ENCODE results near the gene PCDHGB3. TPM values are rescaled to one million over a fixed set of nuclear protein-coding genes. Genes with fewer than 3 reads are reported as not detected.
"Not testable (repeated sequence)": the region's sequence is repeated elsewhere in the genome, so short reads cannot be mapped to it uniquely, and the experiment has no call there.

The PCDHGB3 gene
- total RNA-seq, 2 experiments from 2014 or later, result 5.8 to 6.3 TPM

GRCh38 chr5:141345327-141345726 is 24.7 kb upstream of the PCDHGB3 start:
- CTCF ChIA-PET (ENCODE audit: unreplicated experiment), result no interaction called here
- Histone ChIP-seq H3K9me2 (ENCODE audit: insufficient read depth, low read length) (no peaks in the 10 kb centered on the region), H2AFZ (ENCODE audit: low read length) (no peak overlapping the region), H3K4me1 (ENCODE audit: insufficient read depth, low read length, poor library complexity, severe bottlenecking) (no peaks in the 10 kb centered on the region), H4K20me1 (ENCODE audit: insufficient read depth, low read length) (no peaks in the 10 kb centered on the region), H3K79me2 (ENCODE audit: insufficient read depth, low read depth, low read length) (no peaks in the 10 kb centered on the region), H3K36me3 (ENCODE audit: insufficient read depth, low read length) (no peaks in the 10 kb centered on the region), H3K27ac (ENCODE audit: low read depth, low read length, poor library complexity, severe bottlenecking) (no peak overlapping the region), H3K4me2 (ENCODE audit: low read length) (no peak overlapping the region), H3K4me3 (ENCODE audit: low read depth, low read length, poor library complexity, severe bottlenecking) (no peak overlapping the region), H3K9me3 (ENCODE audit: low read length) (no peaks in the 10 kb centered on the region)
- intact Hi-C loops (cut with micrococcal nuclease; ENCODE audit: unreplicated experiment), result no loop called here
- POLR2A ChIA-PET, result no interaction called here
- no TSS peak for BruUV-seq (replicated peaks)
- DNase-seq (ENCODE audit: low spot score), result no peak
- no peak for TF ChIP-seq EZH2phosphoT487 (IDR thresholded peaks at IDR 0.05; ENCODE audit: borderline replicate concordance, low read depth, low read length)
- peak; percentile 53 for TF ChIP-seq CTCF (conservative IDR thresholded peaks at IDR 0.05; ENCODE audit: low read length)

- H3K4me3 ChIP-seq (ENCODE audit: low read depth, low read length, poor library complexity, severe bottlenecking); CTCF ChIA-PET (ENCODE audit: unreplicated experiment); H3K36me3 ChIP-seq (ENCODE audit: insufficient read depth, low read length); H3K9me2 ChIP-seq (ENCODE audit: insufficient read depth, low read length); H3K9me3 ChIP-seq (ENCODE audit: low read length); H4K20me1 ChIP-seq (ENCODE audit: insufficient read depth, low read length); H3K79me2 ChIP-seq (ENCODE audit: insufficient read depth, low read depth, low read length); H2AFZ ChIP-seq (ENCODE audit: low read length); H3K4me1 ChIP-seq (ENCODE audit: insufficient read depth, low read length, poor library complexity, severe bottlenecking); H3K27ac ChIP-seq (ENCODE audit: low read depth, low read length, poor library complexity, severe bottlenecking); DNase-seq (ENCODE audit: low spot score); intact Hi-C loops (cut with micrococcal nuclease; ENCODE audit: unreplicated experiment); H3K4me2 ChIP-seq (ENCODE audit: low read length); BruUV-seq (replicated peaks): not testable (repeated sequence)
- POLR2A ChIA-PET, result interaction anchor here (2.0 kb wide), 1 partner anchor 26 kb away, joined by 8 read pairs; no protein-coding TSS in a partner anchor
Observed at GRCh38 chr5:141346017-141346416, 24.0 kb upstream of the PCDHGB3 start.

- ChIA-PET POLR2A (interaction anchor here (0.8 to 1.2 kb wide), 5 partner anchors 20 to 63 kb away, joined by 3 read pairs; partner anchors contain the start of genes PCDHGA1 and PCDHGA10), CTCF (ENCODE audit: unreplicated experiment) (interaction anchor here (1.2 kb wide), 1 partner anchor 33 kb away, joined by 5 read pairs; no protein-coding TSS in a partner anchor)
- intact Hi-C loops (cut with micrococcal nuclease; ENCODE audit: unreplicated experiment), result loop anchor here (10.0 kb wide), 1 partner anchor 155 kb away; the partner anchor contains the start of genes PCDHB10 and PCDHB11
- H3K9me2 ChIP-seq (ENCODE audit: insufficient read depth, low read length), result no peaks in the 10 kb centered on the region
- TSS peak; percentile 66 for BruUV-seq (replicated peaks)
- no peak within 1 kb of the TSS for H3K27ac ChIP-seq (ENCODE audit: low read depth, low read length, poor library complexity, severe bottlenecking)
- DNase-seq (ENCODE audit: low spot score), result peak; percentile 79
- no peaks in the 10 kb centered on the region for H3K36me3 ChIP-seq (ENCODE audit: insufficient read depth, low read length)
- H4K20me1 ChIP-seq (ENCODE audit: insufficient read depth, low read length), result no peaks in the 10 kb centered on the region
- H3K4me3 ChIP-seq (ENCODE audit: low read depth, low read length, poor library complexity, severe bottlenecking), result peak within 1 kb of the TSS; percentile 54
- TF ChIP-seq EZH2phosphoT487 (IDR thresholded peaks at IDR 0.05; ENCODE audit: borderline replicate concordance, low read depth, low read length), result no peak
- TF ChIP-seq CTCF (conservative IDR thresholded peaks at IDR 0.05; ENCODE audit: low read length), result peak; percentile 88
- peak within 1 kb of the TSS; percentile 80 for H2AFZ ChIP-seq (ENCODE audit: low read length)
- no peaks in the 10 kb centered on the region for H3K79me2 ChIP-seq (ENCODE audit: insufficient read depth, low read depth, low read length)
- H3K4me2 ChIP-seq (ENCODE audit: low read length), result peak within 1 kb of the TSS; percentile 60
- H3K9me3 ChIP-seq (ENCODE audit: low read length), result no peaks in the 10 kb centered on the region
- peaks cover 7% of the 10 kb centered on the region for H3K4me1 ChIP-seq (ENCODE audit: insufficient read depth, low read length, poor library complexity, severe bottlenecking)
Observed at GRCh38 chr5:141349917-141350619, 20.0 kb upstream of the PCDHGB3 start, which contains the start of gene PCDHGB1. TSS of gene PCDHGB1 (plus strand) at chr5:141350099. CDS start at chr5:141350261, 162 bp downstream.
